ENCODE measurements around the gene DGKE.

GRCh38 chr17:56849131-56849530 is 15.2 kb downstream of the DGKE start:
- TF ChIP-seq CTCF (IDR thresholded peaks at IDR 0.05) (no peak), ZFX (IDR thresholded peaks at IDR 0.05; ENCODE audit: borderline replicate concordance) (no peak)

Data from 22Rv1 (cell line).